ENCODE results near the gene DPYD.

- no peak for TF ChIP-seq EZH2 (IDR thresholded peaks at IDR 0.05; ENCODE audit: borderline replicate concordance, low read length)
- no peak for TF ChIP-seq CTCF (IDR thresholded peaks at IDR 0.05; ENCODE audit: low read length)
Observed at GRCh38 chr1:97651250-97651649, 269.6 kb downstream of the DPYD start.

All from OCI-LY1 (cell line).